HL-60 (cell line): ENCODE measurements around the gene PRKAR1B.

Experiments used
- DNase-seq, 2 experiments: peaks; one replicate each; pipeline ENCODE4 v3.0.0-alpha.2; 2010 to 2020; ENCODE audit warnings: low read depth in 1 of 2, low spot score in 1 of 2
- H3K27ac ChIP-seq: fragments of 250-450 bp; sonication (Bioruptor Pico); replicated peaks from 2 replicates; pipeline ENCODE4 v1.5.1; 2020; ENCODE audit warnings: mild to moderate bottlenecking, moderate library complexity
- H3K27me3 ChIP-seq: fragments of 250-450 bp; sonication (Bioruptor Pico); 2 replicates; pipeline ENCODE4 v1.5.1; 2021; ENCODE audit warnings: mild to moderate bottlenecking, moderate library complexity; ENCODE audit not compliant: insufficient read depth, poor library complexity, severe bottlenecking
- H3K4me3 ChIP-seq: replicated peaks from 2 replicates; pipeline ENCODE4 v1.5.1; 2011; ENCODE audit warnings: mild to moderate bottlenecking, control low read depth, low read length; ENCODE audit not compliant: insufficient read depth
- CTCF ChIP-seq: IDR thresholded peaks from one replicate; pipeline ENCODE4 v1.5.1; 2011; ENCODE audit warnings: low read length, control low read depth, inconsistent platforms; ENCODE audit not compliant: insufficient read depth
- GABPA ChIP-seq: IDR thresholded peaks from 2 replicates; pipeline ENCODE4 v1.6.1; 2012; ENCODE audit warnings: low read depth
- POLR2AphosphoS5 ChIP-seq: IDR thresholded peaks from 2 replicates; pipeline ENCODE4 v1.6.1; 2012; ENCODE audit warnings: low read depth
- SPI1 ChIP-seq: IDR thresholded peaks from 2 replicates; pipeline ENCODE4 v1.6.1; 2012; ENCODE audit warnings: low read depth, mild to moderate bottlenecking, borderline replicate concordance
- TF ChIP-seq, protein P1 (sequence below): IDR thresholded peaks from 2 replicates; pipeline ENCODE4 v1.6.1; 2012; ENCODE audit warnings: low read depth; ENCODE audit not compliant: insufficient replicate concordance

The PRKAR1B gene

DNA sequence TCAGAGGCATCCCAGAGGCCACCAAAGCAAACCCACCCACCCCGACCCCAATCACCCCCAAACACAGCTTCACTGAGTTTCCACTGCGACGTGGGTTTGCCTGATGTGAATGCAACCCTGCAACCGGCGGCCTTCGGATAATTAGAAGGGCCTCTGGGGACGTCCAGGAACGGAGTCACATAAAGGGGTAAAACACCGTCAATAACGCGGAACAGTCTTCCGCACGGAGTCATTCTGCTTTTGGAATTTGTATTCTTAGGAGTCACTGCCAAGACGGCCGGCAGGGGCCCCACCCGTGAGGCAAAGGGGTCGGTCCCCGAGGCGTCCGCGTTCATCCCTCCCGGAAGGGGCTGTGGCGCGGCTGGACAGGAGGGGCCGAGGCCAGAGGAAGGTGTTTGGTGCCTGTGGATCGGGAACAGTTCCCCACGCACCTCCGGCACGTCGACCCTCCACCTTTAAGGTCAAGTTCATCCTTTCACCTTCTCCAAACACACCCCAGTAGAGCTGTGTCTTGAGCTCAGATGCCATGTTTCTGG is 170.7 kb downstream of the PRKAR1B start:
- no peak overlapping the region for H3K4me3 ChIP-seq
- DNase-seq, result no peak
- no peak for TF ChIP-seq CTCF
- TF ChIP-seq GABPA, result no peak
- no peak for TF ChIP-seq SPI1
- TF ChIP-seq POLR2AphosphoS5, result no peak
- TF ChIP-seq, protein P1, sequence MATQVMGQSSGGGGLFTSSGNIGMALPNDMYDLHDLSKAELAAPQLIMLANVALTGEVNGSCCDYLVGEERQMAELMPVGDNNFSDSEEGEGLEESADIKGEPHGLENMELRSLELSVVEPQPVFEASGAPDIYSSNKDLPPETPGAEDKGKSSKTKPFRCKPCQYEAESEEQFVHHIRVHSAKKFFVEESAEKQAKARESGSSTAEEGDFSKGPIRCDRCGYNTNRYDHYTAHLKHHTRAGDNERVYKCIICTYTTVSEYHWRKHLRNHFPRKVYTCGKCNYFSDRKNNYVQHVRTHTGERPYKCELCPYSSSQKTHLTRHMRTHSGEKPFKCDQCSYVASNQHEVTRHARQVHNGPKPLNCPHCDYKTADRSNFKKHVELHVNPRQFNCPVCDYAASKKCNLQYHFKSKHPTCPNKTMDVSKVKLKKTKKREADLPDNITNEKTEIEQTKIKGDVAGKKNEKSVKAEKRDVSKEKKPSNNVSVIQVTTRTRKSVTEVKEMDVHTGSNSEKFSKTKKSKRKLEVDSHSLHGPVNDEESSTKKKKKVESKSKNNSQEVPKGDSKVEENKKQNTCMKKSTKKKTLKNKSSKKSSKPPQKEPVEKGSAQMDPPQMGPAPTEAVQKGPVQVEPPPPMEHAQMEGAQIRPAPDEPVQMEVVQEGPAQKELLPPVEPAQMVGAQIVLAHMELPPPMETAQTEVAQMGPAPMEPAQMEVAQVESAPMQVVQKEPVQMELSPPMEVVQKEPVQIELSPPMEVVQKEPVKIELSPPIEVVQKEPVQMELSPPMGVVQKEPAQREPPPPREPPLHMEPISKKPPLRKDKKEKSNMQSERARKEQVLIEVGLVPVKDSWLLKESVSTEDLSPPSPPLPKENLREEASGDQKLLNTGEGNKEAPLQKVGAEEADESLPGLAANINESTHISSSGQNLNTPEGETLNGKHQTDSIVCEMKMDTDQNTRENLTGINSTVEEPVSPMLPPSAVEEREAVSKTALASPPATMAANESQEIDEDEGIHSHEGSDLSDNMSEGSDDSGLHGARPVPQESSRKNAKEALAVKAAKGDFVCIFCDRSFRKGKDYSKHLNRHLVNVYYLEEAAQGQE, result no peak
- no peak overlapping the region for H3K27ac ChIP-seq
- no peaks in the 10 kb centered on the region for H3K27me3 ChIP-seq

DNA sequence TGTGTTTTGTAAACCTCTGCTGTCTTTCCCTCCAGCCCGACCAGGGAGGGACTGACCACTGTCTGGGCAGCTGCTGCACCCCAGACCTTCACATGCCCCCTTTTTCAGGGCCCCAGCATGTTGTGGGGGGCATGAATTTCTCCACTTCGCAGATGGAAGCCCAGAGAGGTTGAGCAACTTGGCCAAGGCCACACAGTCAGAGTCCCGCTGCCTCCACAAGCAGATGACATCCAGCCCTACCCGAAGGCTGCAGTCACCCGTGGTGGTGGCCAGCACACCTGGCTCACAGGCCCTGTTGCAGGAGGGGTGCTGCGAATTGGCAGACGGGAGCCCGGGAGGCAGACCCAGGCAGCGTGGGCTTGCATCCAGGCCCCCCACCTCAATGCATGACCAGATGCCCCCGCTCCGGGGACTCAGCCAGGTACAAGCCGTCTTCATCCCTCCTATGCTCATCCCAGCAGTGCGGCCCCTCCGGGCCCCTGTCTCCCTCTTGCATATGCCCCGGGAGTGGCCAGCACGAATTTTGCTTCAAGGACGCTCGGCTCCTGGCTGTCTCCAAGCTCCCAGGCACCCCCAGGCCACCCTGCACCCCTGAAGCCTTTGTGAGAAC is 171.4 kb downstream of the PRKAR1B start:
- DNase-seq, result no peak

DNA sequence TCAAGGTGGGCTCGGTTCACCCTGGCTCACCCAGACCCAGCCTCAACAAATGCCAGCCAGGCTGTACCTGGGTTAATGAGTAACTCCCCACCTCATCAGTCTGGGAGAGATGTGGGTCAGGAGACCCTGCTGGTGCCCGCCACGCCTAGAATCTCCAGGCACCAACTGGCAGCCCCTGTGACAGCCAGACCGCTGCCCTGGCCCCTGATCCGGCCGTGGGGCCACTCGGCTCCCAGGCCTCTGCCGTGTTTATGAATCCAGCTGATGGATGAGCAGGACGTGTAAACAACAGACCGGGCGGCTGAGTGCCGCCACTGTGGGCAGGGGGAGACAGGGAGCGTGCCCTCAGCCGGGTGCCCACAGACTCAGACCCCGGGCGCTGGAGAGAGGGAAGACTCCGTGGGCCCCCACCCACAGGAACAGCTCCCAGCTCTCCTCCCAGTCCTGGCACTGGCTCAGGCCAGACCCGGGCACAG is 173.4 kb downstream of the PRKAR1B start:
- H3K27me3 ChIP-seq, result no peaks in the 10 kb centered on the region
- TF ChIP-seq SPI1 (no peak), CTCF (no peak), GABPA (no peak), POLR2AphosphoS5 (no peak)
- TF ChIP-seq, protein P1, result no peak
- H3K27ac ChIP-seq, result no peak overlapping the region
- DNase-seq, result no peak
- no peak overlapping the region for H3K4me3 ChIP-seq

More for the DNA sequence above, 171.4 kb downstream of the PRKAR1B start:
- Histone ChIP-seq H3K27me3 (no peaks in the 10 kb centered on the region), H3K4me3 (no peak overlapping the region), H3K27ac (no peak overlapping the region)
- TF ChIP-seq CTCF (no peak), GABPA (no peak), POLR2AphosphoS5 (no peak), SPI1 (no peak)
- TF ChIP-seq, protein P1, result no peak
